Stimulated activated naive CD4-positive, alpha-beta T cell treated with Interleukin-2 at 50 U/mL for 16 hours (primary cell): ENCODE results near the gene ARHGEF26.

ENCODE experiments used
- DNase-seq: peaks from one replicate; lab custom pipeline; 2025; lab: John Stamatoyannopoulos, UW

The ARHGEF26 gene

GRCh38 chr3:154209499-154209898, 88.3 kb downstream of the ARHGEF26 start:
- DNase-seq: no peak

GRCh38 chr3:154210986-154211385, 89.8 kb downstream of the ARHGEF26 start:
- DNase-seq: no peak

- DNase-seq: no peak
Observed at GRCh38 chr3:154214306-154214705, 93.1 kb downstream of the ARHGEF26 start.

GRCh38 chr3:154217671-154218070, 96.5 kb downstream of the ARHGEF26 start:
- DNase-seq: no peak

- no peak for DNase-seq
Observed at GRCh38 chr3:154218728-154219127, 97.5 kb downstream of the ARHGEF26 start.

GRCh38 chr3:154220462-154220861, 99.3 kb downstream of the ARHGEF26 start:
- DNase-seq: no peak

- DNase-seq: no peak
Observed at GRCh38 chr3:154223519-154223918, 102.3 kb downstream of the ARHGEF26 start.

- no peak for DNase-seq
Observed at GRCh38 chr3:154224366-154224765, 103.2 kb downstream of the ARHGEF26 start.

GRCh38 chr3:154224866-154225265, 103.7 kb downstream of the ARHGEF26 start:
- DNase-seq: no peak

- no peak for DNase-seq
Observed at GRCh38 chr3:154225536-154225935, 104.3 kb downstream of the ARHGEF26 start.

- DNase-seq: no peak
Observed at GRCh38 chr3:154227531-154227930, 106.3 kb downstream of the ARHGEF26 start.

- no peak for DNase-seq
Observed at GRCh38 chr3:154228561-154229216, 107.5 kb downstream of the ARHGEF26 start.

GRCh38 chr3:154229217-154229590, 108.0 kb downstream of the ARHGEF26 start:
- no peak for DNase-seq

GRCh38 chr3:154235330-154235729, 114.1 kb downstream of the ARHGEF26 start:
- no peak for DNase-seq

- no peak for DNase-seq
Observed at GRCh38 chr3:154236331-154236730, 115.1 kb downstream of the ARHGEF26 start.

GRCh38 chr3:154240235-154240634, 119.0 kb downstream of the ARHGEF26 start:
- DNase-seq: no peak

GRCh38 chr3:154241496-154241895, 120.3 kb downstream of the ARHGEF26 start:
- no peak for DNase-seq

- no peak for DNase-seq
Observed at GRCh38 chr3:154242766-154243165, 121.6 kb downstream of the ARHGEF26 start.

GRCh38 chr3:154243353-154243752, 122.2 kb downstream of the ARHGEF26 start:
- DNase-seq: no peak

GRCh38 chr3:154244644-154245043, 123.5 kb downstream of the ARHGEF26 start:
- DNase-seq: no peak

GRCh38 chr3:154247806-154248415, 126.7 kb downstream of the ARHGEF26 start:
- DNase-seq: no peak

- no peak for DNase-seq
Observed at GRCh38 chr3:154250291-154250690, 129.1 kb downstream of the ARHGEF26 start.

- DNase-seq: no peak
Observed at GRCh38 chr3:154251610-154252009, 130.4 kb downstream of the ARHGEF26 start.
